ENCODE results near the gene FNDC3B.

DNA sequence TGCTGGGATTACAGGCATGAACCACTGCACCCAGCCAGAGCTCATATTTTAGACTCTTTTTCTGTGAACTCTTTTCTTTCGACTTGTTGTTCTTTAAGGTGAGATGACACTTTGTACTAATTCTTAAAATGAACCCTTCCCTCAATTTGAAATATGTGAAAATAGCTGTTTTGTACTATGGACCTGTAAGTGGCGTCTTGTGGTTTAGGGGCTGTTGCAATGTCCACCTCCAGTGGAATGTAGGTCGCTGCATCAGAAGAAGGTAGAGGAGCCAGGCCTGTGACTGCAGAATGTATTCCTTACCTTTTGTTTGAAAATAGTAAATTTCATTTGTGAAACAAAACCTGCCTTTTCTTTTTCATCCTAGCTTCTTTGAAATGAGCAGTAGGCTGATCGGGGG lies 38.9 kb downstream of the FNDC3B start:
- TF ChIP-seq, protein P1, sequence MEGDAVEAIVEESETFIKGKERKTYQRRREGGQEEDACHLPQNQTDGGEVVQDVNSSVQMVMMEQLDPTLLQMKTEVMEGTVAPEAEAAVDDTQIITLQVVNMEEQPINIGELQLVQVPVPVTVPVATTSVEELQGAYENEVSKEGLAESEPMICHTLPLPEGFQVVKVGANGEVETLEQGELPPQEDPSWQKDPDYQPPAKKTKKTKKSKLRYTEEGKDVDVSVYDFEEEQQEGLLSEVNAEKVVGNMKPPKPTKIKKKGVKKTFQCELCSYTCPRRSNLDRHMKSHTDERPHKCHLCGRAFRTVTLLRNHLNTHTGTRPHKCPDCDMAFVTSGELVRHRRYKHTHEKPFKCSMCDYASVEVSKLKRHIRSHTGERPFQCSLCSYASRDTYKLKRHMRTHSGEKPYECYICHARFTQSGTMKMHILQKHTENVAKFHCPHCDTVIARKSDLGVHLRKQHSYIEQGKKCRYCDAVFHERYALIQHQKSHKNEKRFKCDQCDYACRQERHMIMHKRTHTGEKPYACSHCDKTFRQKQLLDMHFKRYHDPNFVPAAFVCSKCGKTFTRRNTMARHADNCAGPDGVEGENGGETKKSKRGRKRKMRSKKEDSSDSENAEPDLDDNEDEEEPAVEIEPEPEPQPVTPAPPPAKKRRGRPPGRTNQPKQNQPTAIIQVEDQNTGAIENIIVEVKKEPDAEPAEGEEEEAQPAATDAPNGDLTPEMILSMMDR (conservative IDR thresholded peaks at IDR 0.05; ENCODE audit: low read length), result no peak
- TF ChIP-seq EZH2phosphoT487 (IDR thresholded peaks at IDR 0.05; ENCODE audit: borderline replicate concordance), result no peak

All from Loucy (cell line).